HepG2 (cell line): ENCODE data around the gene TPD52L2. TPM values are rescaled to one million over a fixed set of nuclear protein-coding genes. Genes with fewer than 3 reads are reported as not detected.

Experiments
- ATAC-seq: fragments of 200-7000 bp; cut with Tn5 transposase; 3 replicates; pipeline ENCODE4 v1.9.1; 2020; ENCODE audit warnings: mild to moderate bottlenecking, moderate library complexity
- BruUV-seq: library from RNA; stranded (reverse); fragments of 400-500 nt; replicated peaks from 2 replicates; lab custom pipeline; 2021; lab: Mats Ljungman, UMichigan
- CTCF ChIA-PET: fragments of 300-600 bp; formaldehyde crosslinking; extraction: SDS; loops from one replicate; lab custom pipeline; 2021; ENCODE audit warnings: low total read pairs, inconsistent platforms, low intra/inter-chr PET ratio; lab: Yijun Ruan, JAX
- POLR2A ChIA-PET: fragments of 350-600 bp; sonication (Branson Sonifier 250); formaldehyde crosslinking; loops from one replicate; lab custom pipeline; 2020; ENCODE audit warnings: antibody characterized with exemption, inconsistent platforms; lab: Yijun Ruan, JAX
- DNase-seq: peaks from one replicate; pipeline ENCODE4 v3.0.0-alpha.2; 2015; ENCODE audit warnings: low spot score
- FAIRE-seq: peaks from 3 replicates; lab custom pipeline; 2011; peaks lifted over from hg19 to GRCh38; lab: Jason Lieb, UNC
- H2AFZ ChIP-seq: one replicate; pipeline ENCODE4 v1.6.1; 2011; ENCODE audit warnings: low read length, inconsistent platforms
- H3K27ac ChIP-seq: fragments of 300-600 bp; 3 replicates; pipeline ENCODE4 v1.8.0; 2011; ENCODE audit warnings: mixed run types, mild to moderate bottlenecking, mixed read lengths, low read length, inconsistent platforms; ENCODE audit not compliant: insufficient read depth; ENCODE audit errors: extremely low read length
- H3K27me3 ChIP-seq, 2 experiments: fragments of 200-600 bp in 1 of 2; 2 replicates in 1 of 2; 3 replicates in 1 of 2; pipeline versions ENCODE4 v1.6.0 to v1.8.0; 2011; ENCODE audit warnings: low read length in 2 of 2, mild to moderate bottlenecking in 2 of 2, moderate library complexity in 2 of 2, inconsistent platforms in 1 of 2; ENCODE audit not compliant: insufficient read depth in 2 of 2, control insufficient read depth in 1 of 2
- H3K36me3 ChIP-seq, 2 experiments: fragments of 200-600 bp in 1 of 2; replicated peaks in 1 of 2; 2 replicates in 1 of 2; 3 replicates in 1 of 2; pipeline versions ENCODE4 v1.5.1 to v1.8.0; 2011; ENCODE audit warnings: low read length in 2 of 2, inconsistent platforms in 1 of 2; ENCODE audit not compliant: insufficient read depth in 2 of 2, control insufficient read depth in 1 of 2
- H3K4me1 ChIP-seq: 2 replicates; pipeline ENCODE4 v1.5.1; 2012; ENCODE audit warnings: low read length, inconsistent platforms; ENCODE audit not compliant: insufficient read depth
- H3K4me2 ChIP-seq: 2 replicates; pipeline ENCODE4 v1.6.0; 2011; ENCODE audit warnings: low read depth, low read length, inconsistent platforms
- H3K4me3 ChIP-seq, 3 experiments: fragments of 200-600 bp in 1 of 3; sonication (generic), shearing (Covaris generic) in 1 of 3; replicated peaks in 1 of 3; 2 replicates each; pipeline ENCODE4 v1.5.1; 2011 to 2016; ENCODE audit warnings: low read length in 3 of 3, inconsistent platforms in 2 of 3, low read depth in 2 of 3, mild to moderate bottlenecking in 2 of 3, control low read depth in 1 of 3, mixed read lengths in 1 of 3; ENCODE audit not compliant: insufficient read depth in 1 of 3
- H3K79me2 ChIP-seq: one replicate; pipeline ENCODE4 v1.6.1; 2011; ENCODE audit warnings: low read length, inconsistent platforms; ENCODE audit not compliant: insufficient read depth
- H3K9ac ChIP-seq: 2 replicates; pipeline ENCODE4 v1.6.0; 2011; ENCODE audit warnings: mild to moderate bottlenecking, low read depth, low read length, inconsistent platforms; ENCODE audit not compliant: insufficient read depth
- H3K9me3 ChIP-seq: 2 replicates; pipeline ENCODE4 v1.5.1; 2012; ENCODE audit warnings: mild to moderate bottlenecking, low read length
- H4K20me1 ChIP-seq: 2 replicates; pipeline ENCODE4 v1.6.0; 2011; ENCODE audit warnings: inconsistent platforms, mild to moderate bottlenecking, low read length, moderate library complexity; ENCODE audit not compliant: insufficient read depth
- CENPT ChIP-seq: sonication (generic); formaldehyde crosslinking; IDR thresholded peaks from 2 replicates; pipeline ENCODE4 v1.8.0; 2022; ENCODE audit warnings: low read depth, mild to moderate bottlenecking, moderate library complexity, missing genetic modification reagents
- DNMT1 ChIP-seq: sonication (generic); formaldehyde crosslinking; IDR thresholded peaks from 2 replicates; pipeline ENCODE4 v1.5.1; 2020; ENCODE audit warnings: mild to moderate bottlenecking, missing genetic modification reagents
- PCBP1 ChIP-seq: fragments of 200-400 bp; formaldehyde crosslinking; IDR thresholded peaks from 2 replicates; pipeline ENCODE4 v1.6.1; 2017; ENCODE audit warnings: mild to moderate bottlenecking, low read depth, low read length, borderline replicate concordance
- SPEN ChIP-seq: sonication (generic); formaldehyde crosslinking; IDR thresholded peaks from 2 replicates; pipeline ENCODE4 v1.5.1; 2020; ENCODE audit warnings: low read depth, mild to moderate bottlenecking, missing genetic modification reagents
- TP53 ChIP-seq: sonication (generic); formaldehyde crosslinking; conservative IDR thresholded peaks from 2 replicates; pipeline ENCODE4 v1.4.0; 2020; ENCODE audit warnings: missing genetic modification reagents
- ZFP41 ChIP-seq: sonication (generic); formaldehyde crosslinking; IDR thresholded peaks from 2 replicates; pipeline ENCODE4 v1.4.0; 2020; ENCODE audit warnings: mild to moderate bottlenecking, missing genetic modification reagents, borderline replicate concordance
- ZNF337 ChIP-seq: sonication (generic); formaldehyde crosslinking; IDR thresholded peaks from 2 replicates; pipeline ENCODE4 v1.5.1; 2020; ENCODE audit warnings: missing genetic modification reagents, low read depth, mild to moderate bottlenecking, borderline replicate concordance
- ZNF563 ChIP-seq: sonication (generic); formaldehyde crosslinking; IDR thresholded peaks from 2 replicates; pipeline ENCODE4 v1.8.0; 2022; ENCODE audit warnings: mild to moderate bottlenecking, moderate library complexity, missing genetic modification reagents
- ZNF781 ChIP-seq: sonication (generic); formaldehyde crosslinking; IDR thresholded peaks from 2 replicates; pipeline ENCODE4 v1.5.1; 2020; ENCODE audit warnings: borderline replicate concordance, mild to moderate bottlenecking, missing genetic modification reagents; ENCODE audit errors: not compliant biosample characterization
- WGBS: methylation state at CpG from one replicate; pipeline ENCODE4 v1.1.6; 2017; ENCODE audit warnings: low lambda C conversion rate; 5-methylcytosine and 5-hydroxymethylcytosine counted together
- in situ Hi-C: cut with HindIII; loops from 2 replicates; pipeline ENCODE4 v1.10.0; 2017; ENCODE audit warnings: low pct_unique_long_range_greater_than_20kb; ENCODE audit not compliant: extremely low pct_ligation_motif_present
- intact Hi-C: fragments of 100-400 bp; cut with micrococcal nuclease; formaldehyde crosslinking; loops from one replicate; pipeline ENCODE4 v1.10.0; 2022; ENCODE audit not compliant: unreplicated experiment
- polyA plus RNA-seq, 8 experiments: library from polyadenylated mRNA; depleted of rRNA in 3 of 8; stranded (reverse) in 7 of 8; unstranded in 1 of 8; fragments of >200 nt; fragmentation: Illumina TruSeq in 4 of 8; extraction: Trizol in 4 of 8; gene quantifications; 2 replicates each; pipeline versions ENCODE4 v1.2.1 to v1.2.3, GENCODE V29; 2011 to 2016; ENCODE audit warnings: low read depth in 4 of 8, missing spikeins in 1 of 8, mixed read lengths in 1 of 8; ENCODE audit not compliant: insufficient read depth in 1 of 8
- total RNA-seq, 5 experiments: library from RNA; depleted of rRNA; stranded (reverse); fragments of >200 nt; fragmentation: Illumina TruSeq; extraction: Trizol; gene quantifications; 2 replicates each; pipeline ENCODE4 v1.2.3, GENCODE V29; 2016; ENCODE audit warnings: low read depth in 1 of 5
- TF ChIP-seq, protein P1 (sequence below): sonication (generic); formaldehyde crosslinking; IDR thresholded peaks from 2 replicates; pipeline ENCODE4 v1.8.1; 2023; ENCODE audit warnings: mild to moderate bottlenecking, moderate library complexity, missing genetic modification reagents
- TF ChIP-seq, protein P2 (sequence below): sonication (generic); formaldehyde crosslinking; IDR thresholded peaks from 2 replicates; pipeline ENCODE4 v1.8.0; 2022; ENCODE audit warnings: mild to moderate bottlenecking, missing genetic modification reagents; ENCODE audit not compliant: insufficient replicate concordance
- TF ChIP-seq, protein P3 (sequence below): sonication (generic); formaldehyde crosslinking; IDR thresholded peaks from 2 replicates; pipeline ENCODE4 v1.5.1; 2020; ENCODE audit warnings: mild to moderate bottlenecking, missing genetic modification reagents, moderate library complexity
- TF ChIP-seq, protein P4 (sequence below): sonication (generic); formaldehyde crosslinking; IDR thresholded peaks from 2 replicates; pipeline ENCODE4 v1.8.0; 2022; ENCODE audit warnings: missing genetic modification reagents, mild to moderate bottlenecking, moderate library complexity, borderline replicate concordance

TPD52L2 gene
- total and polyA plus RNA-seq, 2 of the 13 experiments (the other 11 are each of a cell fraction or from before 2014, with no cell fraction given) = 156 to 184 TPM

DNA sequence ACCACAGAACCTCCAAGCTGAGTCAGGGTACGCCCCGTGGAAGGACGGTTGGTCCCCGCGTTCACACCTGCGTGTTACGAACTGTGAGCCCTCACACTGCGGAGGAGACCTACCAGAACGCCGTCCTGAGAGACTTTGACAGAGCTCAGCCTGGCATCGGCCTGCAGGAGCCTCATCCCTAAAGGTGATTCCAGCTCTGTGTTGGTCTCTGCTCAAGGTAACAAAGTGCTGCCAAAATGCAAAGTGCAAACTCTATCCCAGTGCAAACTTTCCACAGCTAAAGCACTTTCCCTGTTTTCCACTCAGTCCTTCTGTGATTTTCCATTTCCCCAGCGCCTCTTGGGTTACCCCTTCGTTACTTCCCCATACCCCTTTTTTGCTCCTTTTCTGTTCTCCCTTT, 25.4 kb upstream of the TPD52L2 start (continued):
- TF ChIP-seq, protein P1, sequence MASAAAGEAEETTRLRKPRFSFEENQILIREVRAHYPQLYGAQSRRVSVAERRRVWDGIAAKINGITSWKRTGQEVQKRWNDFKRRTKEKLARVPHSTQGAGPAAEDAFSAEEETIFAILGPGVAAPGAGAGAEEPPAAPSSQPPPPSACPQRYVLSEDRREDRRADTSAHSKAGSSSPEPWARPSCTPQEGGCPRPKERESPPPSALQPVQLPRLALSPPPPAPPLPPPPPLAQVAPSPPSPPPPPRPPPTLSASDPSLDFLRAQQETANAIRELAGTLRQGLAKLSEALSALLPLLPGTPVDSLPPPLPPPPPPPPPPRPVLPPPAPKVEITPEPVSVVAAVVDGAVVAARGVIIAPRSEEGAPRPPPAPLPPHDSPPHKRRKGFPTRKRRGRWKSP = peak; percentile 64; the same call in 1 of the 2 replicates
- TF ChIP-seq SPEN (CRISPR knock-in tag) (no peak), ZNF563 (CRISPR knock-in tag) (no peak), TP53 (CRISPR knock-in tag) (no peak), ZNF781 (CRISPR knock-in tag) (no peak)
- TF ChIP-seq, protein P2, sequence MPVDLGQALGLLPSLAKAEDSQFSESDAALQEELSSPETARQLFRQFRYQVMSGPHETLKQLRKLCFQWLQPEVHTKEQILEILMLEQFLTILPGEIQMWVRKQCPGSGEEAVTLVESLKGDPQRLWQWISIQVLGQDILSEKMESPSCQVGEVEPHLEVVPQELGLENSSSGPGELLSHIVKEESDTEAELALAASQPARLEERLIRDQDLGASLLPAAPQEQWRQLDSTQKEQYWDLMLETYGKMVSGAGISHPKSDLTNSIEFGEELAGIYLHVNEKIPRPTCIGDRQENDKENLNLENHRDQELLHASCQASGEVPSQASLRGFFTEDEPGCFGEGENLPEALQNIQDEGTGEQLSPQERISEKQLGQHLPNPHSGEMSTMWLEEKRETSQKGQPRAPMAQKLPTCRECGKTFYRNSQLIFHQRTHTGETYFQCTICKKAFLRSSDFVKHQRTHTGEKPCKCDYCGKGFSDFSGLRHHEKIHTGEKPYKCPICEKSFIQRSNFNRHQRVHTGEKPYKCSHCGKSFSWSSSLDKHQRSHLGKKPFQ = peak; percentile 35

DNA sequence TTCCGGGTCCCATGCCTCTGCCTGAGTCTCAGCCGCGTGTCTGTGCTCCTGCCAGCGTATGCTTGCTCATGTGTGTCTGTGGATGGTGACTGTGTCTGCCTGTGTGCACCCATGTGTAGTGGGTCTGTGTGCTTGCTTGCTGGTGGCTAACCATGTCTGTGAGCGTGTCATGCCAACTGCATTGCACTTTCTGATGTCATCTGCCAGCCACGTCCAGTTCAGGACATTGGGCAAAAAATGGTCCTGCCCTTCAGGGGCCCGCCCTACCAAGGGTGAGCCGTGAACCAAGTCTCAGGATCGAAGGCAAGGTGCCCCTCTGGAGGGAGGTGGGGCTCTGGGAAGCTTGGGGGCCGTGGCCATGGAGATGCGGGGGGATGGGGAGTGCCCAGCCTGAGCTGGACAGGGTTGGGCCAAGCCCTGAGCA, 24.7 kb upstream of the TPD52L2 start:
- POLR2A ChIA-PET = no interaction called here
- no peaks in the 10 kb centered on the region for H3K9me3 ChIP-seq
- no peak overlapping the region for H3K27ac ChIP-seq
- CTCF ChIA-PET = no interaction called here
- H3K4me1 ChIP-seq = peaks cover 33% of the 10 kb centered on the region
- intact Hi-C loops (no loop called here), in situ Hi-C loops (no loop called here)
- ATAC-seq (no peak), FAIRE-seq (no peak), DNase-seq (no peak)
- H4K20me1 ChIP-seq = no peaks in the 10 kb centered on the region
- WGBS = 51% methylated on average over 9 of the region's 11 CpGs
- H3K4me2 ChIP-seq = no peak overlapping the region
- BruUV-seq = no TSS peak
- H2AFZ ChIP-seq = no peak overlapping the region
- no peaks in the 10 kb centered on the region for H3K36me3 ChIP-seq
- no peaks in the 10 kb centered on the region for H3K79me2 ChIP-seq
- H3K27me3 ChIP-seq = peaks cover 19 to 67% of the 10 kb centered on the region in 2 experiments
- no peak overlapping the region for H3K4me3 ChIP-seq
- no peak overlapping the region for H3K9ac ChIP-seq
- TF ChIP-seq ZFP41 (peak; percentile 41; the same call in 1 of the 2 replicates), CENPT (CRISPR knock-in tag) (0 out of 2 replicates have a peak, but pooled peaks have one; percentile 23), ZNF337 (CRISPR knock-in tag) (no peak), PCBP1 (0 out of 2 replicates have a peak, but pooled peaks have one; percentile 36), DNMT1 (peak; percentile 88)
- TF ChIP-seq, protein P3, sequence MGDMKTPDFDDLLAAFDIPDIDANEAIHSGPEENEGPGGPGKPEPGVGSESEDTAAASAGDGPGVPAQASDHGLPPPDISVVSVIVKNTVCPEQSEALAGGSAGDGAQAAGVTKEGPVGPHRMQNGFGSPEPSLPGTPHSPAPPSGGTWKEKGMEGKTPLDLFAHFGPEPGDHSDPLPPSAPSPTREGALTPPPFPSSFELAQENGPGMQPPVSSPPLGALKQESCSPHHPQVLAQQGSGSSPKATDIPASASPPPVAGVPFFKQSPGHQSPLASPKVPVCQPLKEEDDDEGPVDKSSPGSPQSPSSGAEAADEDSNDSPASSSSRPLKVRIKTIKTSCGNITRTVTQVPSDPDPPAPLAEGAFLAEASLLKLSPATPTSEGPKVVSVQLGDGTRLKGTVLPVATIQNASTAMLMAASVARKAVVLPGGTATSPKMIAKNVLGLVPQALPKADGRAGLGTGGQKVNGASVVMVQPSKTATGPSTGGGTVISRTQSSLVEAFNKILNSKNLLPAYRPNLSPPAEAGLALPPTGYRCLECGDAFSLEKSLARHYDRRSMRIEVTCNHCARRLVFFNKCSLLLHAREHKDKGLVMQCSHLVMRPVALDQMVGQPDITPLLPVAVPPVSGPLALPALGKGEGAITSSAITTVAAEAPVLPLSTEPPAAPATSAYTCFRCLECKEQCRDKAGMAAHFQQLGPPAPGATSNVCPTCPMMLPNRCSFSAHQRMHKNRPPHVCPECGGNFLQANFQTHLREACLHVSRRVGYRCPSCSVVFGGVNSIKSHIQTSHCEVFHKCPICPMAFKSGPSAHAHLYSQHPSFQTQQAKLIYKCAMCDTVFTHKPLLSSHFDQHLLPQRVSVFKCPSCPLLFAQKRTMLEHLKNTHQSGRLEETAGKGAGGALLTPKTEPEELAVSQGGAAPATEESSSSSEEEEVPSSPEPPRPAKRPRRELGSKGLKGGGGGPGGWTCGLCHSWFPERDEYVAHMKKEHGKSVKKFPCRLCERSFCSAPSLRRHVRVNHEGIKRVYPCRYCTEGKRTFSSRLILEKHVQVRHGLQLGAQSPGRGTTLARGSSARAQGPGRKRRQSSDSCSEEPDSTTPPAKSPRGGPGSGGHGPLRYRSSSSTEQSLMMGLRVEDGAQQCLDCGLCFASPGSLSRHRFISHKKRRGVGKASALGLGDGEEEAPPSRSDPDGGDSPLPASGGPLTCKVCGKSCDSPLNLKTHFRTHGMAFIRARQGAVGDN = peak; percentile 43
- TF ChIP-seq, protein P4, sequence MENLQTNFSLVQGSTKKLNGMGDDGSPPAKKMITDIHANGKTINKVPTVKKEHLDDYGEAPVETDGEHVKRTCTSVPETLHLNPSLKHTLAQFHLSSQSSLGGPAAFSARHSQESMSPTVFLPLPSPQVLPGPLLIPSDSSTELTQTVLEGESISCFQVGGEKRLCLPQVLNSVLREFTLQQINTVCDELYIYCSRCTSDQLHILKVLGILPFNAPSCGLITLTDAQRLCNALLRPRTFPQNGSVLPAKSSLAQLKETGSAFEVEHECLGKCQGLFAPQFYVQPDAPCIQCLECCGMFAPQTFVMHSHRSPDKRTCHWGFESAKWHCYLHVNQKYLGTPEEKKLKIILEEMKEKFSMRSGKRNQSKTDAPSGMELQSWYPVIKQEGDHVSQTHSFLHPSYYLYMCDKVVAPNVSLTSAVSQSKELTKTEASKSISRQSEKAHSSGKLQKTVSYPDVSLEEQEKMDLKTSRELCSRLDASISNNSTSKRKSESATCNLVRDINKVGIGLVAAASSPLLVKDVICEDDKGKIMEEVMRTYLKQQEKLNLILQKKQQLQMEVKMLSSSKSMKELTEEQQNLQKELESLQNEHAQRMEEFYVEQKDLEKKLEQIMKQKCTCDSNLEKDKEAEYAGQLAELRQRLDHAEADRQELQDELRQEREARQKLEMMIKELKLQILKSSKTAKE (CRISPR knock-in tag) = 0 out of 2 replicates have a peak, but pooled peaks have one; percentile 25
